Activated naive CD4-positive, alpha-beta T cell treated with anti-CD3 and anti-CD28 coated beads, Interleukin-2, amount 50 U/mL, for 72 hours (primary cell): Measurements from ENCODE around the gene WNT9B. TPM values are rescaled to one million over a fixed set of nuclear protein-coding genes. Genes with fewer than 3 reads are reported as not detected.

Source experiments
- ATAC-seq, 2 donors: fragments of 150-1000 bp; cut with Tn5 transposase; 2 replicates each; pipeline ENCODE4 v1.10.0; 2021; ENCODE audit warnings: mild to moderate bottlenecking in 2 of 2, moderate library complexity in 2 of 2
- DNase-seq, 2 donors: peaks; one replicate each; pipeline ENCODE4 v3.0.0; 2021 to 2022; ENCODE audit warnings: low spot score in 2 of 2
- H3K27ac Mint-ChIP-seq, 2 donors: one replicate each; pipeline ENCODE4 v1.8.0; 2022; ENCODE audit warnings: mild to moderate bottlenecking in 2 of 2, mixed read lengths in 2 of 2
- H3K36me3 Mint-ChIP-seq, 2 donors: one replicate each; pipeline ENCODE4 v1.8.0; 2022; ENCODE audit warnings: mixed read lengths in 2 of 2
- H3K9me3 Mint-ChIP-seq, 2 donors: one replicate each; pipeline ENCODE4 v1.8.0; 2022; ENCODE audit warnings: mixed read lengths in 2 of 2
- total RNA-seq, 2 donors: library from RNA; stranded (reverse); gene quantifications; one replicate each; pipeline ENCODE4 v1.2.3, GENCODE V29; 2022

Gene WNT9B
- total RNA-seq, 2 donors from 2014 or later, result not detected

DNA sequence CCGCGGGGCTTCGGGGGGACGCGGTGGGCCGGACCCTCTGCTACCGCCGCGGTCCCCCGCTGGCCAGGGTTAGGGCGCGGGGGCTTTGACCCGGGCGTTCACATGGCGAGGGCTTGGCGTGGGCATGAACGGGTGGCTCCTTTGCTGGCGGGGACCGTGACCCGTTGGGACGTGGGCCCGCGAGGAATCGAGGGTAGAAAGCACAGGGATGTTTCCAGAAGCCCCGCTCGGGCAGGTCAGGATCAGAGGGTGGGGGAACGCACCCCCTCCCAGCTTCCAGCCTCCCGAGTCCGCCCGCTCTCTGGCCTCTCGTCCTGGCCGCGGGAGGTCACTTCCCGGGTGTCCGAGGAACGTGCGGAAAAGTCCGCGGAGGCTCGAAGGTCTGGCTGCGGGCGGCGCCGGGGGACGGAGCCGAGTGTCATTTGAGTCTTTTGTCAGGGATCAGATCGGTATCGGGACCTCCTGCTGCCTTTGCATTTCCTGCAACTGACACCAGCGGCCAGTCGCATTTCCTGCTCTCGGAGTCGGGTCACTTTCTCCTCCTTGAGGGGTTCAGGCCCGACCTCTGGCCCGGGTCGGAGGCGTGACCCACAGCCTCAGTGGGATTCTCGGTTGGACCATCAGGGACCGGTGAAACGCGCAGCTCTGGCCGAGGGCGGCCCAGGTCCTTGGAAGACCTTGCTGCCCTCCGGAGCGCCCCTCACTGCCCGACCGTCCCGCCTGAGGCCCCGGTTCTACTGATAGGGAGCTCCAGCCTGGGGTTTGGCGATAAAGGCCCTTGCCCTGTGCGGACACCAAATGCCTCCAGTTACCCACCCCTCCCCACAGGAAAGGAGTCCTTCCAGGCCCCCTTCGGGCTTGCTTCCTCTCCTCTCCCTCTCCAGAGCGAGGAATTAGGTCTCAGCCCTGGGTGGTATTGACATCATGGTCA is 32.2 kb upstream of the WNT9B start:
- DNase-seq (peak in 1 of 2 donors; percentile 26), ATAC-seq (peak; percentile 12 to 37)
- H3K9me3 Mint-ChIP-seq, result no peaks in the 10 kb centered on the region
- H3K36me3 Mint-ChIP-seq, result peaks cover 8 to 13% of the 10 kb centered on the region in 2 donors
- H3K27ac Mint-ChIP-seq, result no peak overlapping the region

- no peak overlapping the region for H3K27ac Mint-ChIP-seq
- DNase-seq (no peak), ATAC-seq (no peak)
- H3K36me3 Mint-ChIP-seq, result peaks cover 8 to 13% of the 10 kb centered on the region in 2 donors
- H3K9me3 Mint-ChIP-seq, result no peaks in the 10 kb centered on the region
Measured at GRCh38 chr17:46819906-46820351, 31.5 kb upstream of the WNT9B start.

- ATAC-seq (no peak), DNase-seq (no peak)
- Mint-ChIP-seq H3K27ac (no peak overlapping the region), H3K9me3 (no peaks in the 10 kb centered on the region), H3K36me3 (peaks cover 8 to 13% of the 10 kb centered on the region in 2 donors)
Measured at GRCh38 chr17:46820592-46821450, 30.6 kb upstream of the WNT9B start.

- no peak for DNase-seq
- no peaks in the 10 kb centered on the region for H3K9me3 Mint-ChIP-seq
- H3K27ac Mint-ChIP-seq, result no peak overlapping the region
- peak in 1 of 2 donors; percentile 2 for ATAC-seq
- peaks cover 8 to 13% of the 10 kb centered on the region in 2 donors for H3K36me3 Mint-ChIP-seq
Measured at GRCh38 chr17:46821482-46822387, 29.6 kb upstream of the WNT9B start.

DNA sequence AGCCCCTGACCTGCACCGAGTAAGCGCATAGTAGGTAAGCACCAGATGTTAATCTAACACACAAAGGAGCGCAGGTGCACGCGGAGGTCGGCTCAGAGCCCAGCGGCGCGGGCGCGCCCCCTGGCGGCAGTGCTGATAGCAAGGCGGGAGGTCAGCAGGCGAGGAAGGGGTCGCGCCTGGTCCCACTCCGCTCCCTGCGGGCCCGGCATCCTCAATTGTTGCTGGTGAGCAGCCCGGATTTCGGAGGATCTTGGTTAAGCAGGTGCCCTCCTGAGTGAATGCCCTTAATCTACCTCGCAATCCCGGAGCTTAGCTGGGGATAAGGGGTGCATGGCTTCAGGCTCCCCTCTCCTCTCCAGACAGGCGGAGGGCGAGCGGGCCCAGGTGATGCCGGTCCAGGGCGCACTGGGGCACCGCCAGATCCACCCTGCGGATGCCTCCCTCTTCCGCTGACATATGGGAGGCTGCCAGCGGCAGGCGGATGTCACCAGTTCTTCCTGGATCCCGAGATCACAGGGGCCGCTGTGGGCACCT is 28.9 kb upstream of the WNT9B start:
- Mint-ChIP-seq H3K9me3 (no peaks in the 10 kb centered on the region), H3K27ac (no peak overlapping the region), H3K36me3 (peaks cover 4 to 9% of the 10 kb centered on the region in 2 donors)
- peak in 1 of 2 donors; percentile 46 for ATAC-seq
- peak in 1 of 2 donors; percentile 70 for DNase-seq

GRCh38 chr17:46823657-46824056 is 27.7 kb upstream of the WNT9B start:
- no peak for ATAC-seq
- Mint-ChIP-seq H3K9me3 (no peaks in the 10 kb centered on the region), H3K36me3 (peaks cover 0 to 5% of the 10 kb centered on the region in 2 donors), H3K27ac (no peak overlapping the region)
- DNase-seq, result no peak

DNA sequence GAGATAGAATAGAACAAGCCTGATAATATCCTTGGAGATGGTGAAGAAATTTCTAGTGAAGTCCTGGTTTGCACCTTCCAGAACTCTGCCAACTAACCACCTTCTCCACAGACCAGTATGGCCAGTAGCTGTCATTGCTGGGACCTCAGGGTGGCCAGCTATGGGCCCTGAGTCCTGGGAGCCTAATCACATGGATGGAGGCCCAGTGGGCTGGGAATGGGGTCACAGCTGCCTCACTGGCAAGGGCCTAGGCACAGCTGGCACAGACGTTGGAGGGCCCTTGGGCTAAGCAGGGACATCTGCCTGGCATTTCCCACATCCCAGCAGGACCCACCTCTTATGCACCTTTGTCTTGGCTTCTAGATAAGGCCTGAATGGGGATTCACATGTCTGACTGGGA is 25.3 kb upstream of the WNT9B start:
- DNase-seq (no peak), ATAC-seq (no peak)
- H3K36me3 Mint-ChIP-seq, result no peaks in the 10 kb centered on the region
- H3K9me3 Mint-ChIP-seq, result no peaks in the 10 kb centered on the region
- H3K27ac Mint-ChIP-seq, result no peak overlapping the region

DNA sequence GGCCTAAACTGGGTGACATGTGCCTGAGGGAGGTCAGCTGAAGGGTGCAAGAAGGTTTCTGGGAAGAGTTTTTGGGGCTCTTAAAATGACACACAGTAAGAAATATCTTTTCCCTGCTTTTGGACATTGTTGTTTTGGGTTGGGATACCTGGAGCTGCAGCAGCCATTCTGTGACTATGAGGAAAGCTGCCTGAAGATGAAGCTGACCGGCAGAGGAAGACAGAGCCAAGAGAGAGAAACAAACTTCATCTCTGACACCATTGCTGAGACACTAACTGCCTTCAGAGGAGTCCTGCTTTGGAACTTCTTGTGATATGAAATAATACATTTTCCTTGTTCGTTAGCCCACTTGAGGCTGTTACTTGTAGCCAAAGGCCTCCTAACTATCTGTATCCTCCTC is 24.1 kb upstream of the WNT9B start:
- ATAC-seq (no peak), DNase-seq (no peak)
- no peaks in the 10 kb centered on the region for H3K36me3 Mint-ChIP-seq
- no peaks in the 10 kb centered on the region for H3K9me3 Mint-ChIP-seq
- no peak overlapping the region for H3K27ac Mint-ChIP-seq

DNA sequence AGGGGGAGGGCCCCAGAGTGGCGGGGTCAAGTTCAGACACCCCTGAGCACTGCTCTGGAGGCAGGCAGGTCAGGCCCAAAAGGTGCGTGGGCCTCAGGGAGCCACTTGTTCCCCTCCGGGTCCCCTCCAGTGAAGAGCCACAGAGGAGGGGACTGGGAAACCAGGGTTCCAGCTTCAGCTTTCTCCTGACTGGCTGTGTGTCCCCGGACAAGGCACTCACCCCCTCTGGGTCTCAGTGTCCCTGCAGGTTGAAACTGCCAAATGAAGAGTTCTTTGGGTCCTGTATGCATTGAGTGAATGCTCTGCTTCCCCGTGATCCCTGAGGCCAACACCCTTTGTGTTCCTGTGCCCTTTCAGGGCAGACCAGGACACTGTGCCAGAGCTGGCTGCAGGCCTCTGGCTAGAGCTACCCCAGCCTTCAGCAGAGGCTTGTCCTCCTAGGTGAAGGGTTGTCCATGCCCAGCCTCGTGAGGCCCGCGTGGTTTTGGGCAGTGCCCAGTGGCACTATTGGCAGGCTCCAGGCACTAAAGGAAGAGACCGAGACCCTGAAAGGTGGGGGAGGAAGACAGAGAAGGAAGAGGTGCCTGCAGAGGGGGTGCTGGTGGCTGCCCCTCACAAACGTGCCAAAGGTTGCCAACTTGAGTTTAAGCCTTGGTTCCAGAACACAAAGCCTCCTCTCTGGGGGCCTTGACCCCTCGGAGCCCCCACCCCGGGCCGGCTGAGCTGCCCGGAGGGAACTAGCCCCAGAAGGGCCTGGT is 19.6 kb upstream of the WNT9B start:
- no peak overlapping the region for H3K27ac Mint-ChIP-seq
- no peaks in the 10 kb centered on the region for H3K9me3 Mint-ChIP-seq
- DNase-seq, result no peak
- no peak for ATAC-seq
- no peaks in the 10 kb centered on the region for H3K36me3 Mint-ChIP-seq

DNA sequence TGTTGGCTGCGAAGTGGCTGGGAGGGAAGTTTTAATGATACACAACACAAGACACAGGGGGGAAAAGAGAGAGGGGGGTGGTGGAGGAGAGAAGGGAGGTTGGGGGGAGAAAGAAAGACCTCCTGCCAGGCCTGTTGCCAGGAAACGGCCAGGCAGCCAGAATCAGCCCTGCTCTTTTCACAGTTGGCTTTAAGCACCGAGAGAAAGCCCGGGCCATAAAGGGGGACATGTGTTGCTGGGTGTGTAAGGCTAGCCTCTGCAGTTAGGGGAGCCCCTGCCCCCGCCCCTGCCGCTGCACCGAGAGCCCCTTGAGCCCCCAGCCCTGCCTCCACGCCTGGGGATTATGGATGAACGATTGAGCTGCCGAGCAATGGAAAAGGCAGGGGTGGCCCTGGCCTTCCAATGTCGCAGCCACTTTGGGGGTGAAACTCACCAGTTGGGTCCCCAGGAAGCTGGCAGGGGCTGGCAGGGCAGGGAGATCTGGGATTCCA is 19.0 kb upstream of the WNT9B start:
- H3K36me3 Mint-ChIP-seq, result no peaks in the 10 kb centered on the region
- no peaks in the 10 kb centered on the region for H3K9me3 Mint-ChIP-seq
- no peak for DNase-seq
- ATAC-seq, result no peak
- H3K27ac Mint-ChIP-seq, result no peak overlapping the region

GRCh38 chr17:46832945-46833839 is 18.2 kb upstream of the WNT9B start:
- ATAC-seq (peak; percentile 33 to 71), DNase-seq (no peak)
- Mint-ChIP-seq H3K27ac (no peak overlapping the region), H3K36me3 (no peaks in the 10 kb centered on the region), H3K9me3 (no peaks in the 10 kb centered on the region)

- no peaks in the 10 kb centered on the region for H3K36me3 Mint-ChIP-seq
- no peaks in the 10 kb centered on the region for H3K9me3 Mint-ChIP-seq
- H3K27ac Mint-ChIP-seq, result no peak overlapping the region
- ATAC-seq (no peak), DNase-seq (no peak)
Measured at GRCh38 chr17:46833840-46834208, 17.6 kb upstream of the WNT9B start.

DNA sequence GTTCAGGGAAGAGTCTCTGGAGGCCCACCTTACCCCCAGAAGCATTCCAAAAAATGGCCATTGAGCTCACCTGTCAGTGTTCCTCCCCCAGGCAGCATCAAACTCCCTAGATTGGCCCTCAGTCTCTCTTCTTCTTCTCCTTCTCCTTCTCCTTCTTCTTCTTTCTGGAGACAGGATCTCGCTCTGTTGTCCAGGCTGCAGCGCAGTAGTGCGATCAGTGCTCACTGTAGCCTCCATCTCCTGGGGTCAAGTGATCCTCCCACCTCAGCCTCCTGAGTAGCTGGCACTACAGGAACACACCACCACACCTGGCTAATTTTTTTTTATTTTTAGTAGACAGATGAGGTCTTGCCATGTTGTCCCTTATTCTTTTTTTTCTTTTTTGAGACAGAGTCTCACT is 16.5 kb upstream of the WNT9B start:
- no peak for DNase-seq
- no peak for ATAC-seq
- Mint-ChIP-seq H3K27ac (no peak overlapping the region), H3K36me3 (no peaks in the 10 kb centered on the region), H3K9me3 (no peaks in the 10 kb centered on the region)

DNA sequence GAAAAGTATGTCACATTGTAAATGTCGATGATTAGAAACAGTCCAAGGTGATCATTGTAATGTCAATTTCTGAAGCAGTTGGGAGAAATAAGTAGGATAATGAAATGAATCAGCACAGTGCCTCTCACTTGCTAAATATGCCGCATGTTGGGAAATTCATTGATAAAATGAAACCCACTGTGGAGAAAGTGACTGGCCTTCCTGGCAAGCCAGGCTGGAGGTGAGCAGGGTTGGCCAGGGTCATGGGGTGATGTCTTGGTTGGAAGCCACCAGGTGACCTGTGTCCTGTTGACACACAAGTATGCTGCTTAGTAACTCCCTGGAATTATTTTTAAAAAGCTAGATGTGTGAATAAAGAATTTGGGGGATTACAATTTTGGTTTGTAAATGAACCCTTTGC is 14.9 kb upstream of the WNT9B start:
- H3K27ac Mint-ChIP-seq, result no peak overlapping the region
- peaks cover 0 to 5% of the 10 kb centered on the region in 2 donors for H3K36me3 Mint-ChIP-seq
- DNase-seq, result no peak
- ATAC-seq, result no peak
- no peaks in the 10 kb centered on the region for H3K9me3 Mint-ChIP-seq
